Sigmoid colon (tissue), 7 donors: ENCODE results near the gene AIG1. TPM values are rescaled to one million over a fixed set of nuclear protein-coding genes. Genes with fewer than 3 reads are reported as not detected.
"Not testable (repeated sequence)": the region's sequence is repeated elsewhere in the genome, so short reads cannot be mapped to it uniquely, and the experiment has no call there.

Experiments used
- DNase-seq: peaks from one replicate; pipeline ENCODE4 v3.0.0-alpha.2; 2019
- H3K27ac ChIP-seq, 4 donors: fragments of 200-600 bp; sonication (generic); one replicate each; pipeline ENCODE4 v1.5.1; 2016 to 2019; ENCODE audit warnings: mild to moderate bottlenecking in 1 of 4
- H3K27me3 ChIP-seq, 3 donors: fragments of 200-600 bp; sonication (generic); one replicate each; pipeline ENCODE4 v1.5.1; 2019; ENCODE audit warnings: mild to moderate bottlenecking in 1 of 3
- H3K36me3 ChIP-seq, 4 donors: fragments of 200-600 bp; sonication (generic); one replicate each; pipeline ENCODE4 v1.5.1; 2016 to 2019
- H3K4me1 ChIP-seq, 4 donors: fragments of 200-600 bp; sonication (generic); one replicate each; pipeline ENCODE4 v1.5.1; 2017 to 2019
- H3K4me3 ChIP-seq, 4 donors: fragments of 200-600 bp; sonication (generic); one replicate each; pipeline ENCODE4 v1.5.1; 2017 to 2019; ENCODE audit warnings: mild to moderate bottlenecking in 2 of 4, moderate library complexity in 1 of 4
- H3K9me3 ChIP-seq, 4 donors: fragments of 200-600 bp in 3 of 4; sonication (generic) in 3 of 4; one replicate each; pipeline versions ENCODE4 v1.5.1 to v1.6.1; 2013 to 2019
- CTCF ChIP-seq, 4 experiments: fragments of 450-650 bp in 3 of 4; fragments of 200-600 bp in 1 of 4; IDR thresholded peaks; one replicate each; pipeline ENCODE4 v1.5.1; 2016 to 2019; ENCODE audit warnings: antibody characterized with exemption in 4 of 4, mild to moderate bottlenecking in 3 of 4, moderate library complexity in 2 of 4
- EP300 ChIP-seq, 4 donors: sonication (generic); formaldehyde crosslinking; IDR thresholded peaks; one replicate each; pipeline ENCODE4 v1.6.1; 2017; ENCODE audit warnings: antibody characterized with exemption in 4 of 4
- POLR2A ChIP-seq, 2 donors: fragments of 450-650 bp; IDR thresholded peaks; one replicate each; pipeline ENCODE4 v1.6.1; 2016; ENCODE audit warnings: antibody characterized with exemption in 2 of 2, mild to moderate bottlenecking in 2 of 2, moderate library complexity in 2 of 2
- POLR2AphosphoS5 ChIP-seq, 4 donors: sonication (generic); formaldehyde crosslinking; IDR thresholded peaks; one replicate each; pipeline ENCODE4 v1.6.1; 2017; ENCODE audit warnings: antibody characterized with exemption in 4 of 4
- WGBS, 2 donors: extraction: QIAGEN DNeasy Blood & Tissue Kit; methylation state at CpG; one replicate each; pipeline ENCODE4 v1.1.7; 2013; 5-methylcytosine and 5-hydroxymethylcytosine counted together
- intact Hi-C: fragments of 100-400 bp; cut with DNase I; formaldehyde crosslinking; loops from one replicate; pipeline ENCODE4 v1.15.1; 2023
- polyA plus RNA-seq, 3 donors: library from polyadenylated mRNA; stranded (reverse); fragments of 200-250 nt; gene quantifications; one replicate each; pipeline ENCODE4 v1.2.3, GENCODE V29; 2013
- total RNA-seq, 4 donors: library from RNA; depleted of rRNA; stranded (reverse); fragments of >200 nt; gene quantifications; one replicate each; pipeline ENCODE4 v1.1.0, GENCODE V29; 2016
- donor health status: healthy with polysubstance abuse.
- donor health status: Bipolar disorder and iron deficiency.
- donor health status: healthy.

Gene AIG1
- total and polyA plus RNA-seq, 7 donors, result 10.9 to 30.7 (median 20.6) TPM

- Histone ChIP-seq H3K36me3 (no peaks in the 10 kb centered on the region), H3K9me3 (no peaks in the 10 kb centered on the region), H3K27ac (no peak overlapping the region), H3K4me1 (peaks cover 0 to 12% (median 10%) of the 10 kb centered on the region in 4 donors), H3K27me3 (no peaks in the 10 kb centered on the region), H3K4me3 (no peak overlapping the region)
- TF ChIP-seq POLR2A (IDR thresholded peaks at IDR 0.05) (no peak), CTCF (IDR thresholded peaks at IDR 0.05) (no peak), EP300 (IDR thresholded peaks at IDR 0.05) (no peak), POLR2AphosphoS5 (IDR thresholded peaks at IDR 0.05) (no peak)
- WGBS, 2 donors, result 74 to 76% methylated on average over 4 of the region's 4 CpGs
- intact Hi-C loops, result no loop called here
- no peak for DNase-seq
Observed at GRCh38 chr6:143301188-143301587, 240.5 kb downstream of the AIG1 start.

- intact Hi-C loops, H3K4me3 ChIP-seq, H3K4me1 ChIP-seq, H3K36me3 ChIP-seq, H3K27me3 ChIP-seq, DNase-seq, H3K27ac ChIP-seq, H3K9me3 ChIP-seq: not testable (repeated sequence)
- WGBS, 2 donors, result 94% methylated on average over 10 of the region's 10 CpGs
Observed at GRCh38 chr6:143307760-143308159, 247.1 kb downstream of the AIG1 start.

GRCh38 chr6:143313163-143313562, 252.5 kb downstream of the AIG1 start:
- no peaks in the 10 kb centered on the region for H3K9me3 ChIP-seq
- 95 to 97% methylated on average over 4 of the region's 4 CpGs for WGBS, 2 donors
- TF ChIP-seq EP300 (IDR thresholded peaks at IDR 0.05) (no peak), POLR2A (IDR thresholded peaks at IDR 0.05) (no peak), POLR2AphosphoS5 (IDR thresholded peaks at IDR 0.05) (no peak), CTCF (IDR thresholded peaks at IDR 0.05) (no peak)
- no peaks in the 10 kb centered on the region for H3K4me1 ChIP-seq
- H3K27ac ChIP-seq, result no peak overlapping the region
- H3K36me3 ChIP-seq, result no peaks in the 10 kb centered on the region
- intact Hi-C loops, result no loop called here
- no peaks in the 10 kb centered on the region for H3K27me3 ChIP-seq
- no peak overlapping the region for H3K4me3 ChIP-seq
- no peak for DNase-seq

GRCh38 chr6:143321491-143322086, 260.9 kb downstream of the AIG1 start:
- intact Hi-C loops, result no loop called here
- no peak overlapping the region for H3K27ac ChIP-seq
- no peak for DNase-seq
- H3K4me1 ChIP-seq, result peaks cover 0 to 11% (median 3%) of the 10 kb centered on the region in 4 donors
- H3K9me3 ChIP-seq, result no peaks in the 10 kb centered on the region
- no peak for TF ChIP-seq POLR2AphosphoS5 (IDR thresholded peaks at IDR 0.05)
- no peak for TF ChIP-seq POLR2A (IDR thresholded peaks at IDR 0.05)
- TF ChIP-seq EP300 (IDR thresholded peaks at IDR 0.05), result no peak
- TF ChIP-seq CTCF (IDR thresholded peaks at IDR 0.05), result no peak
- H3K36me3 ChIP-seq, result no peaks in the 10 kb centered on the region
- H3K4me3 ChIP-seq, result no peak overlapping the region
- WGBS, 2 donors, result 82 to 93% methylated on average over 5 of the region's 5 CpGs
- H3K27me3 ChIP-seq, result no peaks in the 10 kb centered on the region

GRCh38 chr6:143322386-143322785, 261.7 kb downstream of the AIG1 start:
- WGBS, 2 donors, result 83 to 89% methylated on average over 4 of the region's 4 CpGs
- no peaks in the 10 kb centered on the region for H3K9me3 ChIP-seq
- intact Hi-C loops, result no loop called here
- TF ChIP-seq POLR2AphosphoS5 (IDR thresholded peaks at IDR 0.05) (no peak), EP300 (IDR thresholded peaks at IDR 0.05) (no peak), POLR2A (IDR thresholded peaks at IDR 0.05) (no peak), CTCF (IDR thresholded peaks at IDR 0.05) (no peak)
- no peak overlapping the region for H3K27ac ChIP-seq
- H3K36me3 ChIP-seq, result no peaks in the 10 kb centered on the region
- no peak overlapping the region for H3K4me3 ChIP-seq
- no peaks in the 10 kb centered on the region for H3K27me3 ChIP-seq
- no peak for DNase-seq
- peaks cover 0 to 11% (median 3%) of the 10 kb centered on the region in 4 donors for H3K4me1 ChIP-seq
